ENCODE results near the gene TAF5L. TPM values are rescaled to one million over a fixed set of nuclear protein-coding genes. Genes with fewer than 3 reads are reported as not detected.

The TAF5L gene
- total RNA-seq, 1 donor from 2014 or later: 8.5 TPM

GRCh38 chr1:229585338-229585737 lies 40.6 kb downstream of the TAF5L start:
- H3K27me3 ChIP-seq: no peaks in the 10 kb centered on the region
- no peaks in the 10 kb centered on the region for H3K9me3 ChIP-seq (ENCODE audit: low read depth)
- H4K20me1 ChIP-seq (ENCODE audit: low read depth): no peaks in the 10 kb centered on the region
- Mint-ChIP-seq H3K27ac (no peak overlapping the region), H3K36me3 (no peaks in the 10 kb centered on the region), H3K4me3 (no peak overlapping the region), H3K27me3 (ENCODE audit: insufficient read depth, low read depth) (no peaks in the 10 kb centered on the region), H3K4me1 (no peaks in the 10 kb centered on the region), H3K9me3 (no peaks in the 10 kb centered on the region)
- H3K4me1 ChIP-seq: no peaks in the 10 kb centered on the region
- H3K36me3 ChIP-seq: no peaks in the 10 kb centered on the region
- H3K79me2 ChIP-seq (ENCODE audit: low read depth): no peaks in the 10 kb centered on the region
- H2AFZ ChIP-seq (replicated peaks): no peak overlapping the region
- no peak overlapping the region for H3K4me3 ChIP-seq
- DNase-seq (ENCODE audit: low spot score): no peak
- H3K9ac ChIP-seq: no peak overlapping the region
- H3K27ac ChIP-seq: no peak overlapping the region
- H3F3A ChIP-seq (ENCODE audit: low read depth): no peaks in the 10 kb centered on the region
- TF ChIP-seq EZH2 (IDR thresholded peaks at IDR 0.05) (no peak), EZH2phosphoT487 (IDR thresholded peaks at IDR 0.05) (no peak), CTCF (IDR thresholded peaks at IDR 0.05) (no peak)
- no peak overlapping the region for H3K4me2 ChIP-seq

GRCh38 chr1:229582715-229583114 lies 43.2 kb downstream of the TAF5L start:
- Histone ChIP-seq H3K27ac (no peak overlapping the region), H3K27me3 (no peaks in the 10 kb centered on the region), H3K36me3 (no peaks in the 10 kb centered on the region), H4K20me1 (ENCODE audit: low read depth) (no peaks in the 10 kb centered on the region), H3K4me2 (no peak overlapping the region), H3K79me2 (ENCODE audit: low read depth) (no peaks in the 10 kb centered on the region), H3K4me1 (peaks cover 13% of the 10 kb centered on the region), H3K9me3 (ENCODE audit: low read depth) (no peaks in the 10 kb centered on the region), H3K4me3 (no peak overlapping the region), H3K9ac (no peak overlapping the region), H2AFZ (replicated peaks) (no peak overlapping the region), H3F3A (ENCODE audit: low read depth) (peaks cover 13% of the 10 kb centered on the region)
- no peak for DNase-seq (ENCODE audit: low spot score)
- no peak overlapping the region for H3K27ac Mint-ChIP-seq
- H3K36me3 Mint-ChIP-seq: no peaks in the 10 kb centered on the region
- TF ChIP-seq EZH2phosphoT487 (IDR thresholded peaks at IDR 0.05): no peak
- no peak overlapping the region for H3K4me3 Mint-ChIP-seq
- H3K27me3 Mint-ChIP-seq (ENCODE audit: insufficient read depth, low read depth): no peaks in the 10 kb centered on the region
- H3K9me3 Mint-ChIP-seq: no peaks in the 10 kb centered on the region
- H3K4me1 Mint-ChIP-seq: peaks cover 10% of the 10 kb centered on the region

- H3K79me2 ChIP-seq (ENCODE audit: low read depth): no peaks in the 10 kb centered on the region
- no peak overlapping the region for H3K4me2 ChIP-seq
- DNase-seq (ENCODE audit: low spot score): no peak
- no peak overlapping the region for H2AFZ ChIP-seq (replicated peaks)
- no peaks in the 10 kb centered on the region for H3K27me3 Mint-ChIP-seq (ENCODE audit: insufficient read depth, low read depth)
- H3K4me1 ChIP-seq: peaks cover 13% of the 10 kb centered on the region
- no peaks in the 10 kb centered on the region for H3K36me3 ChIP-seq
- peaks cover 13% of the 10 kb centered on the region for H3F3A ChIP-seq (ENCODE audit: low read depth)
- no peaks in the 10 kb centered on the region for H3K27me3 ChIP-seq
- H3K4me3 Mint-ChIP-seq: no peak overlapping the region
- H3K27ac ChIP-seq: no peak overlapping the region
- peaks cover 10% of the 10 kb centered on the region for H3K4me1 Mint-ChIP-seq
- no peak overlapping the region for H3K4me3 ChIP-seq
- H4K20me1 ChIP-seq (ENCODE audit: low read depth): no peaks in the 10 kb centered on the region
- H3K36me3 Mint-ChIP-seq: no peaks in the 10 kb centered on the region
- no peak overlapping the region for H3K9ac ChIP-seq
- H3K9me3 Mint-ChIP-seq: no peaks in the 10 kb centered on the region
- TF ChIP-seq EZH2 (IDR thresholded peaks at IDR 0.05) (no peak), CTCF (IDR thresholded peaks at IDR 0.05) (no peak), EZH2phosphoT487 (IDR thresholded peaks at IDR 0.05) (no peak)
- no peak overlapping the region for H3K27ac Mint-ChIP-seq
- no peaks in the 10 kb centered on the region for H3K9me3 ChIP-seq (ENCODE audit: low read depth)
Measured at GRCh38 chr1:229582011-229582694, 43.8 kb downstream of the TAF5L start.

- Histone ChIP-seq H3K4me3 (no peak overlapping the region), H4K20me1 (ENCODE audit: low read depth) (no peaks in the 10 kb centered on the region), H3K4me1 (peaks cover 13% of the 10 kb centered on the region), H3K9ac (no peak overlapping the region), H3K36me3 (no peaks in the 10 kb centered on the region), H3K79me2 (ENCODE audit: low read depth) (no peaks in the 10 kb centered on the region), H3K4me2 (no peak overlapping the region), H3F3A (ENCODE audit: low read depth) (peaks cover 13% of the 10 kb centered on the region), H2AFZ (replicated peaks) (no peak overlapping the region), H3K27ac (no peak overlapping the region), H3K27me3 (no peaks in the 10 kb centered on the region), H3K9me3 (ENCODE audit: low read depth) (no peaks in the 10 kb centered on the region)
- DNase-seq (ENCODE audit: low spot score): no peak
- no peak overlapping the region for H3K27ac Mint-ChIP-seq
- no peaks in the 10 kb centered on the region for H3K27me3 Mint-ChIP-seq (ENCODE audit: insufficient read depth, low read depth)
- H3K4me3 Mint-ChIP-seq: no peak overlapping the region
- peaks cover 10% of the 10 kb centered on the region for H3K4me1 Mint-ChIP-seq
- H3K9me3 Mint-ChIP-seq: no peaks in the 10 kb centered on the region
- no peak for TF ChIP-seq CTCF (IDR thresholded peaks at IDR 0.05)
- H3K36me3 Mint-ChIP-seq: no peaks in the 10 kb centered on the region
Measured at GRCh38 chr1:229581485-229581884, 44.4 kb downstream of the TAF5L start.
